Cardiac muscle cell (in vitro differentiated cells and primary cell): Measurements from ENCODE around the gene ATIC. TPM values are rescaled to one million over a fixed set of nuclear protein-coding genes. Genes with fewer than 3 reads are reported as not detected.

ENCODE experiments used
- DNase-seq, 2 donors: peaks; one replicate each; pipeline versions ENCODE4 v3.0.0 to v3.0.0-alpha.2; 2010 to 2017; ENCODE audit warnings: low read depth in 1 of 2, low spot score in 1 of 2
- H3K27ac ChIP-seq: fragments of 200-600 bp; sonication (generic); 2 replicates; pipeline ENCODE4 v1.5.1; 2016
- H3K27me3 ChIP-seq: fragments of 200-600 bp; sonication (generic); 2 replicates; pipeline ENCODE4 v1.6.0; 2016; ENCODE audit warnings: control low read depth
- H3K36me3 ChIP-seq: fragments of 200-600 bp; sonication (generic); 2 replicates; pipeline ENCODE4 v1.5.1; 2016; ENCODE audit warnings: control low read depth
- H3K4me1 ChIP-seq: fragments of 200-600 bp; sonication (generic); 2 replicates; pipeline ENCODE4 v1.8.1; 2017; ENCODE audit warnings: low read depth, mild to moderate bottlenecking, mixed run types
- H3K4me3 ChIP-seq: fragments of 200-600 bp; sonication (generic); 2 replicates; pipeline ENCODE4 v1.5.1; 2016; ENCODE audit warnings: mild to moderate bottlenecking
- H3K9me3 ChIP-seq: fragments of 200-600 bp; sonication (generic); 2 replicates; pipeline ENCODE4 v1.5.1; 2017; ENCODE audit warnings: low read depth, mild to moderate bottlenecking, control low read depth
- CTCF ChIP-seq: IDR thresholded peaks from 2 replicates; pipeline ENCODE4 v1.5.1; 2012; ENCODE audit warnings: low read depth, mild to moderate bottlenecking, low read length
- polyA plus RNA-seq: library from polyadenylated mRNA; unstranded; fragments of >200 nt; fragmentation: Nextera tagmentation; extraction: Ambion mirVana; gene quantifications from 2 replicates; pipeline ENCODE4 v1.2.1, GENCODE V29; 2016
- total RNA-seq: library from RNA; depleted of rRNA; stranded (reverse); fragments of >200 nt; gene quantifications from 2 replicates; pipeline ENCODE4 v1.2.3, GENCODE V29; 2016

The ATIC gene
- total and polyA plus RNA-seq, 2 experiments from 2014 or later, result 9.6 to 83.7 TPM

GRCh38 chr2:215374642-215375466, 63.0 kb downstream of the ATIC start:
- Histone ChIP-seq H3K27me3 (no peaks in the 10 kb centered on the region), H3K4me1 (no peaks in the 10 kb centered on the region), H3K9me3 (no peaks in the 10 kb centered on the region), H3K36me3 (peaks cover 66% of the 10 kb centered on the region), H3K27ac (no peak overlapping the region), H3K4me3 (no peak overlapping the region)
- TF ChIP-seq CTCF, result no peak
- DNase-seq, result no peak

- no peaks in the 10 kb centered on the region for H3K27me3 ChIP-seq
- no peak for DNase-seq
- no peak for TF ChIP-seq CTCF
- peaks cover 67% of the 10 kb centered on the region for H3K36me3 ChIP-seq
- H3K9me3 ChIP-seq, result no peaks in the 10 kb centered on the region
- H3K4me1 ChIP-seq, result no peaks in the 10 kb centered on the region
- no peak overlapping the region for H3K27ac ChIP-seq
- H3K4me3 ChIP-seq, result no peak overlapping the region
These were observed 63.6 kb downstream of the ATIC start for GRCh38 chr2:215375467-215375830.

- Histone ChIP-seq H3K9me3 (no peaks in the 10 kb centered on the region), H3K4me3 (no peak overlapping the region), H3K27me3 (no peaks in the 10 kb centered on the region), H3K27ac (no peak overlapping the region), H3K4me1 (no peaks in the 10 kb centered on the region), H3K36me3 (peaks cover 68% of the 10 kb centered on the region)
- peak in 1 of 2 donors; percentile 40 for DNase-seq
- no peak for TF ChIP-seq CTCF
These were observed 64.4 kb downstream of the ATIC start for GRCh38 chr2:215376103-215376780.

GRCh38 chr2:215377283-215377682, 65.4 kb downstream of the ATIC start:
- no peak overlapping the region for H3K4me3 ChIP-seq
- DNase-seq, result peak in 1 of 2 donors; percentile 75
- H3K4me1 ChIP-seq, result no peaks in the 10 kb centered on the region
- H3K9me3 ChIP-seq, result no peaks in the 10 kb centered on the region
- H3K36me3 ChIP-seq, result peaks cover 69% of the 10 kb centered on the region
- H3K27ac ChIP-seq, result no peak overlapping the region
- H3K27me3 ChIP-seq, result no peaks in the 10 kb centered on the region
- TF ChIP-seq CTCF, result no peak

- Histone ChIP-seq H3K27ac (no peak overlapping the region), H3K4me1 (no peaks in the 10 kb centered on the region), H3K9me3 (no peaks in the 10 kb centered on the region), H3K27me3 (no peaks in the 10 kb centered on the region), H3K36me3 (peaks cover 66% of the 10 kb centered on the region), H3K4me3 (no peak overlapping the region)
- TF ChIP-seq CTCF, result no peak
- DNase-seq, result no peak
These were observed 66.2 kb downstream of the ATIC start for GRCh38 chr2:215378045-215378444.
